A549 (cell line): ENCODE results near the gene ACTR3.

Source experiments
- CTCF ChIP-seq: fragments of >200 bp; sonication (Bioruptor Twin); formaldehyde crosslinking; IDR thresholded peaks from 3 replicates; pipeline ENCODE4 v1.5.1; 2016
- EP300 ChIP-seq, 2 experiments: fragments of >200 bp; sonication (Bioruptor Twin); formaldehyde crosslinking; IDR thresholded peaks; 2 replicates in 1 of 2; 3 replicates in 1 of 2; pipeline ENCODE4 v1.6.1; 2016 to 2017
- HMGXB4 ChIP-seq: fragments of 250-450 bp; sonication (Bioruptor Pico); IDR thresholded peaks from 2 replicates; pipeline ENCODE4 v1.5.0; 2021; ENCODE audit warnings: mild to moderate bottlenecking, moderate library complexity, borderline replicate concordance
- NPAS2 ChIP-seq: fragments of 250-450 bp; sonication (Bioruptor Pico); IDR thresholded peaks from 2 replicates; pipeline ENCODE4 v1.8.0; 2022; ENCODE audit warnings: mild to moderate bottlenecking, moderate library complexity, borderline replicate concordance
- POLR2A ChIP-seq: IDR thresholded peaks from 2 replicates; pipeline ENCODE4 v1.6.1; 2012; ENCODE audit warnings: mild to moderate bottlenecking, low read length
- SMC3 ChIP-seq: fragments of >200 bp; sonication (Bioruptor Twin); formaldehyde crosslinking; IDR thresholded peaks from 3 replicates; pipeline ENCODE4 v1.6.1; 2018; ENCODE audit warnings: inconsistent platforms
- TF ChIP-seq, protein P1 (sequence below): IDR thresholded peaks from 2 replicates; pipeline ENCODE4 v1.6.1; 2012
- TF ChIP-seq, protein P2 (sequence below): fragments of 200-600 bp; sonication (generic); IDR thresholded peaks from 2 replicates; pipeline ENCODE4 v1.6.1; 2016; ENCODE audit warnings: antibody characterized with exemption, mild to moderate bottlenecking, moderate library complexity
- TF ChIP-seq, protein P3 (sequence below): fragments of 450-650 bp; IDR thresholded peaks from 2 replicates; pipeline ENCODE4 v1.6.1; 2014; ENCODE audit warnings: antibody characterized with exemption

DNA sequence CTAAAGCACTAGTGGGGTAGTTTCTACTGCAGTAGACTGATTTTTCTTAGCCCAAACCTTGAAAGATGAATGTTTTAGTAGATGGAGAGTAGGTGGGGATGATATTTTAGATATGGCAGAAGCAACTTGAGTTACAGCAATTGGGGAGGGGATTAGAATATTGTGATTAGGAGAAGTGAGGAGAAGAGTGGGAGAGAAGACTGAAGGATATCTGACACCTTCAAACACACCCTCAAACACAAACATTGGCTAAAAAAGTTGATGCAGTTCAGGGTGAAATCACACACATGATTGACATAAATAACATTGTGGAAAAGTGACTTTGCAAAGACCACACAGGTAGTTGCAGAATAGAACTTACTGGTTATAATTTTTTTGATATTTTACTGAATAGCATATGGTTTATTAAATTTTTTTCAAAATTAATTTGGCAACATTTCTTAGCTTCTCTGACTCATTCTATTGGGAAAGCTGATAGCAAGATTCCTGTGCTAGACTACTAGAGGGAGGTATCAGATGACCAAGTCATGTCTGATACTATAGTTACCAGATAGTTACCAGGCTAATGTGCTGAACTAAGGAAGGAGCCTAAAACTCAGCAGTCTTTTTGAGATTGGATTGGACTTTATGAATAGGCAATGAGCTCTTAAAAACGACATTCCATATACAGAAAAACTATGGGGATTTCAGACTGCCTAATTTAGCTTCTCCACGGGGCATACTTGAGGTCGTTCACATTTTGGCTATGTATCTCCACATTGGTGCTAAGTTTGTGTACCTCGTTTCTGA is 73.0 kb downstream of the ACTR3 start:
- no peak for TF ChIP-seq CTCF
- no peak for TF ChIP-seq SMC3
- no peak for TF ChIP-seq POLR2A
- TF ChIP-seq, protein P1, sequence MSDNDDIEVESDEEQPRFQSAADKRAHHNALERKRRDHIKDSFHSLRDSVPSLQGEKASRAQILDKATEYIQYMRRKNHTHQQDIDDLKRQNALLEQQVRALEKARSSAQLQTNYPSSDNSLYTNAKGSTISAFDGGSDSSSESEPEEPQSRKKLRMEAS, result no peak
- TF ChIP-seq NPAS2 (CRISPR knock-in tag), result no peak
- no peak for TF ChIP-seq EP300 (IDR thresholded peaks at IDR 0.05)
- TF ChIP-seq, protein P2, sequence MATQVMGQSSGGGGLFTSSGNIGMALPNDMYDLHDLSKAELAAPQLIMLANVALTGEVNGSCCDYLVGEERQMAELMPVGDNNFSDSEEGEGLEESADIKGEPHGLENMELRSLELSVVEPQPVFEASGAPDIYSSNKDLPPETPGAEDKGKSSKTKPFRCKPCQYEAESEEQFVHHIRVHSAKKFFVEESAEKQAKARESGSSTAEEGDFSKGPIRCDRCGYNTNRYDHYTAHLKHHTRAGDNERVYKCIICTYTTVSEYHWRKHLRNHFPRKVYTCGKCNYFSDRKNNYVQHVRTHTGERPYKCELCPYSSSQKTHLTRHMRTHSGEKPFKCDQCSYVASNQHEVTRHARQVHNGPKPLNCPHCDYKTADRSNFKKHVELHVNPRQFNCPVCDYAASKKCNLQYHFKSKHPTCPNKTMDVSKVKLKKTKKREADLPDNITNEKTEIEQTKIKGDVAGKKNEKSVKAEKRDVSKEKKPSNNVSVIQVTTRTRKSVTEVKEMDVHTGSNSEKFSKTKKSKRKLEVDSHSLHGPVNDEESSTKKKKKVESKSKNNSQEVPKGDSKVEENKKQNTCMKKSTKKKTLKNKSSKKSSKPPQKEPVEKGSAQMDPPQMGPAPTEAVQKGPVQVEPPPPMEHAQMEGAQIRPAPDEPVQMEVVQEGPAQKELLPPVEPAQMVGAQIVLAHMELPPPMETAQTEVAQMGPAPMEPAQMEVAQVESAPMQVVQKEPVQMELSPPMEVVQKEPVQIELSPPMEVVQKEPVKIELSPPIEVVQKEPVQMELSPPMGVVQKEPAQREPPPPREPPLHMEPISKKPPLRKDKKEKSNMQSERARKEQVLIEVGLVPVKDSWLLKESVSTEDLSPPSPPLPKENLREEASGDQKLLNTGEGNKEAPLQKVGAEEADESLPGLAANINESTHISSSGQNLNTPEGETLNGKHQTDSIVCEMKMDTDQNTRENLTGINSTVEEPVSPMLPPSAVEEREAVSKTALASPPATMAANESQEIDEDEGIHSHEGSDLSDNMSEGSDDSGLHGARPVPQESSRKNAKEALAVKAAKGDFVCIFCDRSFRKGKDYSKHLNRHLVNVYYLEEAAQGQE, result no peak
- no peak for TF ChIP-seq HMGXB4
- TF ChIP-seq, protein P3, sequence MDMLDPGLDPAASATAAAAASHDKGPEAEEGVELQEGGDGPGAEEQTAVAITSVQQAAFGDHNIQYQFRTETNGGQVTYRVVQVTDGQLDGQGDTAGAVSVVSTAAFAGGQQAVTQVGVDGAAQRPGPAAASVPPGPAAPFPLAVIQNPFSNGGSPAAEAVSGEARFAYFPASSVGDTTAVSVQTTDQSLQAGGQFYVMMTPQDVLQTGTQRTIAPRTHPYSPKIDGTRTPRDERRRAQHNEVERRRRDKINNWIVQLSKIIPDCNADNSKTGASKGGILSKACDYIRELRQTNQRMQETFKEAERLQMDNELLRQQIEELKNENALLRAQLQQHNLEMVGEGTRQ, result no peak
